Body of pancreas (tissue), 4 donors: ENCODE results near the gene TECRL. TPM values are rescaled to one million over a fixed set of nuclear protein-coding genes. Genes with fewer than 3 reads are reported as not detected.

Source experiments
- ATAC-seq: fragments of 150-250 bp; one replicate; pipeline ENCODE4 v1.9.1; 2016
- DNase-seq, 4 donors: peaks; one replicate each; pipeline ENCODE4 v3.0.0-alpha.2; 2019
- H3K27ac ChIP-seq, 4 donors: fragments of 200-600 bp; sonication (generic); 1 replicate in 3 of 4; 2 replicates in 1 of 4; pipeline versions ENCODE4 v1.5.1 to v1.6.1; 2016 to 2019; ENCODE audit warnings: mild to moderate bottlenecking in 1 of 4, mixed read lengths in 1 of 4, moderate library complexity in 1 of 4
- H3K27me3 ChIP-seq, 2 donors: fragments of 200-600 bp; sonication (generic); one replicate each; pipeline ENCODE4 v1.6.0; 2016; ENCODE audit warnings: mild to moderate bottlenecking in 1 of 2
- H3K36me3 ChIP-seq, 2 donors: fragments of 200-600 bp; sonication (generic); replicated peaks in 1 of 2; 2 replicates each; pipeline ENCODE4 v1.5.1; 2016; ENCODE audit warnings: low read depth in 2 of 2; ENCODE audit not compliant: insufficient read depth in 1 of 2
- H3K4me1 ChIP-seq: fragments of 200-600 bp; sonication (generic); one replicate; pipeline ENCODE4 v1.6.0; 2016
- H3K4me3 ChIP-seq, 2 donors: fragments of 200-600 bp; sonication (generic); 1 replicate in 1 of 2; 2 replicates in 1 of 2; pipeline ENCODE4 v1.5.1; 2016 to 2019
- H3K9me3 ChIP-seq, 3 donors: fragments of 200-600 bp; sonication (generic); 1 replicate in 2 of 3; 2 replicates in 1 of 3; pipeline ENCODE4 v1.5.1; 2016
- POLR2A ChIP-seq, 3 donors: fragments of 450-650 bp; IDR thresholded peaks; one replicate each; pipeline ENCODE4 v1.6.1; 2016; ENCODE audit warnings: antibody characterized with exemption in 3 of 3, mild to moderate bottlenecking in 2 of 3
- WGBS, 2 donors: methylation state at CpG; one replicate each; pipeline ENCODE4 v1.1.5; 2017; 5-methylcytosine and 5-hydroxymethylcytosine counted together
- intact Hi-C: fragments of 100-400 bp; cut with DNase I; formaldehyde crosslinking; loops from one replicate; pipeline ENCODE4 v1.15.1; 2023
- total RNA-seq, 2 donors: library from RNA; depleted of rRNA; stranded (reverse); fragments of >200 nt; gene quantifications; one replicate each; pipeline ENCODE4 v1.1.0, GENCODE V29; 2016
- TF ChIP-seq, protein P1 (sequence below), 7 experiments: fragments of 450-650 bp in 4 of 7; fragments of 200-600 bp in 3 of 7; sonication (generic) in 3 of 7; IDR thresholded peaks; one replicate each; pipeline ENCODE4 v1.5.1; 2016 to 2019; ENCODE audit warnings: antibody characterized with exemption in 7 of 7

TECRL gene
- total RNA-seq, 2 donors from 2014 or later: not detected

DNA sequence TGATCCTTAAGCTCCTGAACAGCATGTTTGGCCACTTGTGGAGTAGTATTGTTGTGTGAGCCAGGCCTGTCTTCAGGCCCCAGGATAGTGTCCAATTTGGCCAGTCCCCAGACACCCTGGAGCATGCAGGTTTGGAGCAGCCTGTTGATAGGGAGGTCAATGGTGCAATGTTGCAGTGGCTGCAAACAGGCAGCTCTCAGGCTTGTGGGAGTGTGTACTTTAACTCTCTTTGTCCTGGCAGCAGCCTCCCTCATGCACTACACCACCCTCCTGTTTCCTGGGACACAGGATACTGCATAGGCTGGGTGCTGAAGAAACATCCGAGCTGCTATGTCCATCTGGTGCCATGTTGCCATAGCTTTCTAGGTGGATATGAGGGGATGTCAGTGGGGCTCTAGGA is 24.0 kb downstream of the TECRL start:
- Histone ChIP-seq H3K9me3 (no peaks in the 10 kb centered on the region), H3K27me3 (no peaks in the 10 kb centered on the region), H3K4me1 (no peaks in the 10 kb centered on the region), H3K4me3 (no peak overlapping the region), H3K27ac (no peak overlapping the region), H3K36me3 (no peaks in the 10 kb centered on the region)
- TF ChIP-seq, protein P1, sequence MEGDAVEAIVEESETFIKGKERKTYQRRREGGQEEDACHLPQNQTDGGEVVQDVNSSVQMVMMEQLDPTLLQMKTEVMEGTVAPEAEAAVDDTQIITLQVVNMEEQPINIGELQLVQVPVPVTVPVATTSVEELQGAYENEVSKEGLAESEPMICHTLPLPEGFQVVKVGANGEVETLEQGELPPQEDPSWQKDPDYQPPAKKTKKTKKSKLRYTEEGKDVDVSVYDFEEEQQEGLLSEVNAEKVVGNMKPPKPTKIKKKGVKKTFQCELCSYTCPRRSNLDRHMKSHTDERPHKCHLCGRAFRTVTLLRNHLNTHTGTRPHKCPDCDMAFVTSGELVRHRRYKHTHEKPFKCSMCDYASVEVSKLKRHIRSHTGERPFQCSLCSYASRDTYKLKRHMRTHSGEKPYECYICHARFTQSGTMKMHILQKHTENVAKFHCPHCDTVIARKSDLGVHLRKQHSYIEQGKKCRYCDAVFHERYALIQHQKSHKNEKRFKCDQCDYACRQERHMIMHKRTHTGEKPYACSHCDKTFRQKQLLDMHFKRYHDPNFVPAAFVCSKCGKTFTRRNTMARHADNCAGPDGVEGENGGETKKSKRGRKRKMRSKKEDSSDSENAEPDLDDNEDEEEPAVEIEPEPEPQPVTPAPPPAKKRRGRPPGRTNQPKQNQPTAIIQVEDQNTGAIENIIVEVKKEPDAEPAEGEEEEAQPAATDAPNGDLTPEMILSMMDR (IDR thresholded peaks at IDR 0.05): no peak
- TF ChIP-seq POLR2A (IDR thresholded peaks at IDR 0.05): no peak
- intact Hi-C loops: no loop called here
- WGBS, 2 donors: 50 to 58% methylated on average over 1 of the region's 1 CpG
- no peak for ATAC-seq
- no peak for DNase-seq

DNA sequence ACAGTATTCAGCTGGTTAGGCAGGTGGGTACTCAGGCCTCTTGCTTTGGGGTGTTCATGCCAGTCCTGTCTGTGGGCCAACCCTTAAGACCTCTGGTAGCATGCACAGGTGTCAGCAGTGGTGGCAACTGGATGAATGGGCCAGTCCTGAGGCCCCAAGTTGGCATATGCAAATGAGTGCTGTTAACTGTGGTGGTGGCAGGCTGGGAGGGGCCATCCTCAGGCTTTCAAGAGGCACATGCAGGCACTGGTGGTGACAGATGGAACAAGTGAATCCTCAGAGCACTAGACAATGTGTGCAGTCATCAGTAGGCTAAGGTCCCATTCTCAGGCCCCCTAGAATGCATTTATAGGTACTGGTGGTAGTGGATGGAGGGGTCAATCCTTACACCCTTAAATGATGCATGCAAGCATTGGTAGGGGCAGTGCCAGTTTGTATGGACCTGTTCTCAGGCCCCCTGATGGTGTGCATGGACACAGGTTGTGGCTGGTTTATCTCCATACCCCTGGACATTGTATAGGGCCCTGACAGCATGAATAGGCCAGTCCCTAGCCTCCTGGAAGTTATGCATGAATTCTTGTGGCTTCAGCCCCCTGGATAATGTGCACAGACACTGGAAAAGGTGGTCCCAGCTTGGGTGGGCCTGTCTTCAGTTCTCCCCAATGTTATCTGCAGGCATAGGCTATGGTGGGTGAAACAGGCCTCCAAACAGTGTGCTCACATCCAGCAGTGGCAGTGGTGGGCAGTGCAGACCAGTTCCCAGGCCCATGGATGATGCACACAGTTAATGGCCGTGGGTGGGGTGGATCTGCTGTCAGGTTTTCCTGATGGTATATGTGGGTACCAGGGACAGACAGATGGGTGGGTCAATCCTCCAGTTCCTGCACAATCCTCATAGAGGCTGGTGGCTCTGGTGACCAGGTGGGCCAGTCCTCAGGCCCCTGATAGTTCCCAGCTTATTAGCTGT is 24.7 kb downstream of the TECRL start:
- Histone ChIP-seq H3K9me3 (no peaks in the 10 kb centered on the region), H3K4me1 (no peaks in the 10 kb centered on the region), H3K27me3 (no peaks in the 10 kb centered on the region), H3K36me3 (no peaks in the 10 kb centered on the region), H3K4me3 (no peak overlapping the region), H3K27ac (no peak overlapping the region)
- TF ChIP-seq, protein P1 (IDR thresholded peaks at IDR 0.05): no peak
- no peak for TF ChIP-seq POLR2A (IDR thresholded peaks at IDR 0.05)
- ATAC-seq (no peak), DNase-seq (no peak)
- 58% methylated on average over 1 of the region's 1 CpG; no CpG with 5 or more reads in 1 of the 2 donors for WGBS, 2 donors
- intact Hi-C loops: no loop called here

DNA sequence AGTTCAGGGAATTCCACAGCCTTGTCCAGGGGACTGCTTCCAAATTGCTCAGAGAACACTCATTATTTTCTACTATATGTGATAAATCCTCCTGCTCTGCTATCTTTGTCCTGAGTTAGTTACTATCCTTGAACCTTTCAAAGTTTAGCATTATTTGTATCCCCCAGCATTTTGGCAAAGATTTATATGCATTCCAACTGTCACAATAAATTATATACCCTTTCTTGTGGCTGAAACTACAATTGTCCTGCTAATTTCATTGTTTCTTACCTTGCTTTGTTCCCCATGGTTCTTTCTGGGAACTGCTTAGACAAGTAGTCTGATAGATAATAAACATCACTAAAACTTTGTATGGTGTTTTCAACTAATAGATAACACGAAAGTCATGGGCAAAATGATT is 40.5 kb downstream of the TECRL start:
- Histone ChIP-seq H3K4me1 (no peaks in the 10 kb centered on the region), H3K9me3 (no peaks in the 10 kb centered on the region), H3K36me3 (no peaks in the 10 kb centered on the region), H3K27ac (no peak overlapping the region), H3K27me3 (no peaks in the 10 kb centered on the region), H3K4me3 (no peak overlapping the region)
- no peak for ATAC-seq
- intact Hi-C loops: no loop called here
- WGBS, 2 donors: 11 to 12% methylated on average over 1 of the region's 1 CpG
- no peak for DNase-seq
- TF ChIP-seq, protein P1 (IDR thresholded peaks at IDR 0.05): no peak
- TF ChIP-seq POLR2A (IDR thresholded peaks at IDR 0.05): no peak

DNA sequence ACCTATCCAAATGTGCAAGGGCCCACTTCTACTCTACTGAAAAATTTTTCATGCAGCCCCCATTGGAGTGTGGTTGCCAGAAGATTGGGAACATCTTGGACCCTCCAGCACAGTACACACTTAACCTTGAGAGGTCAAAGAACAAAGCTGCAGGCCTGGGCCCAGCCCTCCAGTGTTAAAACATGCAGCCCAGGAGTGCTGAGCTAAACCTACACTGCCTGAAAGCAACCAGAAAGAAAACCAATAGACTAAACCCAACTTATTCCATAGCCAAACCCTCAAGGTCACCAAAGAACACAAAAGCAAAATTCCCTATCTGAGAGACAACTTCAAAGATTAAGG is 47.9 kb downstream of the TECRL start:
- DNase-seq (no peak), ATAC-seq (no peak)
- TF ChIP-seq, protein P1 (IDR thresholded peaks at IDR 0.05): no peak
- no peak for TF ChIP-seq POLR2A (IDR thresholded peaks at IDR 0.05)
- H3K36me3 ChIP-seq: no peaks in the 10 kb centered on the region
- H3K4me3 ChIP-seq: no peak overlapping the region
- no peaks in the 10 kb centered on the region for H3K27me3 ChIP-seq
- intact Hi-C loops: no loop called here
- H3K4me1 ChIP-seq: no peaks in the 10 kb centered on the region
- no peaks in the 10 kb centered on the region for H3K9me3 ChIP-seq
- no peak overlapping the region for H3K27ac ChIP-seq
